ENCODE data around the gene TBC1D19. TPM values are rescaled to one million over a fixed set of nuclear protein-coding genes. Genes with fewer than 3 reads are reported as not detected.

TBC1D19 gene
- total and polyA plus RNA-seq, 2 of the 4 experiments (the other 2 are of a cell fraction), result 9.9 to 17.6 TPM

DNA sequence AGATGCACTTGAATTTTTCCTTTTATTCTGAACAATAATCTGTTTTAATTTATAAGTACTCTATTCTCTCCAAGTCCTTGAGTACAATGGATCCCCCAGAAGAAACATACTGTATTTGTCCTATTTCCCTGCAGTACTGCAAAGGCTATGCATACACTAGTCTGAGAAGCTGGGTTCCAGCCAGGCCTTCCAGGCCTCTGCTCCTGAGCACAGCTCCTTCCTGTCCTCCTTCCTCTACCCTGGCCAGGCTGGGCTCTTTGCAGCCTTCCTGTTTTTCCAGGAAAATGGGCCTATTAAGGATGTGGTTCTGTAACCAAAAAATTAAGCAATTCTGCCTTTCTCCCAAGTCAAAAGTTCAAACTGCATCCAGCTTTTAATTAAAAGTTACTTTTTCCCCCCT is 208.8 kb downstream of the TBC1D19 start:
- no TSS peak for BruUV-seq (replicated peaks)
- ChIA-PET POLR2A (ENCODE audit: unreplicated experiment) (no interaction called here), CTCF (no interaction called here)

More for the DNA sequence above, 208.8 kb downstream of the TBC1D19 start:
- Histone ChIP-seq H3K36me3 (ENCODE audit: control insufficient read depth, insufficient read depth, low read length) (no peaks in the 10 kb centered on the region), H3K14ac (replicated peaks; ENCODE audit: low read depth, low read length) (no peak overlapping the region), H3K27me3 (ENCODE audit: control insufficient read depth, insufficient read depth, low read length) (no peaks in the 10 kb centered on the region), H2AK5ac (ENCODE audit: low read depth, low read length) (no peak overlapping the region), H3K18ac (ENCODE audit: low read depth, low read length) (no peak overlapping the region), H3K27ac (ENCODE audit: insufficient read depth, low read length) (no peak overlapping the region), H4K5ac (ENCODE audit: low read depth, low read length) (no peak overlapping the region), H2BK5ac (ENCODE audit: low read depth, low read length, poor library complexity, severe bottlenecking) (no peak overlapping the region), H3K23ac (ENCODE audit: low read depth, low read length) (no peak overlapping the region), H4K91ac (ENCODE audit: insufficient read depth, low read depth, low read length) (no peak overlapping the region), H2BK120ac (ENCODE audit: low read depth, low read length) (no peak overlapping the region), H3K4me1 (ENCODE audit: control insufficient read depth, insufficient read depth, low read length) (peaks cover 6% of the 10 kb centered on the region), H3K79me1 (ENCODE audit: low read depth in 1 of 2, low read length in 2 of 2) (no peaks in the 10 kb centered on the region), H2AFZ (replicated peaks; ENCODE audit: low read length, poor library complexity) (no peak overlapping the region), H4K8ac (ENCODE audit: low read depth in 2 of 2, low read length in 2 of 2) (no peak overlapping the region), H3K4me2 (ENCODE audit: low read depth, low read length) (no peak overlapping the region), H2BK20ac (ENCODE audit: low read depth, low read length) (no peak overlapping the region), H3K9ac (ENCODE audit: low read depth, low read length) (no peak overlapping the region), H2BK15ac (ENCODE audit: low read depth, low read length) (no peak overlapping the region), H3K9me1 (ENCODE audit: insufficient read depth, low read length) (0 out of 2 replicates have a peak, but pooled peaks cover 2% of the 10 kb centered on the region), H4K20me1 (ENCODE audit: insufficient read depth, low read length) (no peaks in the 10 kb centered on the region), H3K56ac (ENCODE audit: extremely low read depth, insufficient read depth, low read length) (no peak overlapping the region), H2AK9ac (replicated peaks; ENCODE audit: low read depth, low read length, poor library complexity) (no peak overlapping the region), H3K4me3 (ENCODE audit: insufficient read depth, low read depth, low read length) (no peak overlapping the region), H3K4ac (ENCODE audit: low read depth, low read length) (no peak overlapping the region), H3K9me3 (ENCODE audit: control insufficient read depth, insufficient read depth, low read length) (no peaks in the 10 kb centered on the region)
- dilution Hi-C loops (cut with HindIII; ENCODE audit: low sequenced_read_pairs, unreplicated experiment) (no loop called here), intact Hi-C loops (cut with micrococcal nuclease) (no loop called here), in situ Hi-C loops (cut with MboI; ENCODE audit: low sequenced_read_pairs) (no loop called here)
- ATAC-seq (ENCODE audit: low read depth) (no peak), DNase-seq (no peak)
- TF ChIP-seq, protein P1, sequence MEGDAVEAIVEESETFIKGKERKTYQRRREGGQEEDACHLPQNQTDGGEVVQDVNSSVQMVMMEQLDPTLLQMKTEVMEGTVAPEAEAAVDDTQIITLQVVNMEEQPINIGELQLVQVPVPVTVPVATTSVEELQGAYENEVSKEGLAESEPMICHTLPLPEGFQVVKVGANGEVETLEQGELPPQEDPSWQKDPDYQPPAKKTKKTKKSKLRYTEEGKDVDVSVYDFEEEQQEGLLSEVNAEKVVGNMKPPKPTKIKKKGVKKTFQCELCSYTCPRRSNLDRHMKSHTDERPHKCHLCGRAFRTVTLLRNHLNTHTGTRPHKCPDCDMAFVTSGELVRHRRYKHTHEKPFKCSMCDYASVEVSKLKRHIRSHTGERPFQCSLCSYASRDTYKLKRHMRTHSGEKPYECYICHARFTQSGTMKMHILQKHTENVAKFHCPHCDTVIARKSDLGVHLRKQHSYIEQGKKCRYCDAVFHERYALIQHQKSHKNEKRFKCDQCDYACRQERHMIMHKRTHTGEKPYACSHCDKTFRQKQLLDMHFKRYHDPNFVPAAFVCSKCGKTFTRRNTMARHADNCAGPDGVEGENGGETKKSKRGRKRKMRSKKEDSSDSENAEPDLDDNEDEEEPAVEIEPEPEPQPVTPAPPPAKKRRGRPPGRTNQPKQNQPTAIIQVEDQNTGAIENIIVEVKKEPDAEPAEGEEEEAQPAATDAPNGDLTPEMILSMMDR (conservative IDR thresholded peaks at IDR 0.05; ENCODE audit: low read depth, low read length), result no peak
- TF ChIP-seq SMC3 (IDR thresholded peaks at IDR 0.05; ENCODE audit: low read depth, low read length), result no peak
- no peak for TF ChIP-seq NFE2L2 (IDR thresholded peaks at IDR 0.05; ENCODE audit: low read depth, low read length)
- TF ChIP-seq RCOR1 (IDR thresholded peaks at IDR 0.05; ENCODE audit: insufficient replicate concordance, low read length), result no peak

All from IMR-90 (cell line).